HG03095 (cell line): ENCODE data around the gene ACAD10.
"Not testable (repeated sequence)": the region's sequence is repeated elsewhere in the genome, so short reads cannot be mapped to it uniquely, and the experiment has no call there.

Experiments
- ATAC-seq: cut with Tn5 transposase; IDR thresholded peaks from one replicate; pipeline ENCODE4 v1.9.1; 2021; ENCODE audit warnings: moderate library complexity; ENCODE audit not compliant: unreplicated experiment

The ACAD10 gene

GRCh38 chr12:111686574-111687105 is 787 bp downstream of the ACAD10 start:
- ATAC-seq, result no peak

- no peak for ATAC-seq
Measured at GRCh38 chr12:111687255-111687654, 1.4 kb downstream of the ACAD10 start.

GRCh38 chr12:111687952-111688351 is 2.1 kb downstream of the ACAD10 start:
- ATAC-seq, result no peak

GRCh38 chr12:111691262-111691661 is 5.4 kb downstream of the ACAD10 start:
- no peak for ATAC-seq

GRCh38 chr12:111692575-111693210 is 6.8 kb downstream of the ACAD10 start:
- no peak for ATAC-seq

GRCh38 chr12:111693818-111694217 is 8.0 kb downstream of the ACAD10 start:
- ATAC-seq, result no peak

GRCh38 chr12:111699962-111700361 is 14.1 kb downstream of the ACAD10 start:
- no peak for ATAC-seq

GRCh38 chr12:111705672-111706071 is 19.8 kb downstream of the ACAD10 start:
- ATAC-seq, result no peak

- no peak for ATAC-seq
Measured at GRCh38 chr12:111706145-111706544, 20.3 kb downstream of the ACAD10 start.

GRCh38 chr12:111715279-111715678 is 29.4 kb downstream of the ACAD10 start:
- ATAC-seq, result no peak

- not testable (repeated sequence) for ATAC-seq
Measured at GRCh38 chr12:111719316-111719715, 33.5 kb downstream of the ACAD10 start.

- no peak for ATAC-seq
Measured at GRCh38 chr12:111720457-111720856, 34.6 kb downstream of the ACAD10 start.

- not testable (repeated sequence) for ATAC-seq
Measured at GRCh38 chr12:111723646-111724360, 38.0 kb downstream of the ACAD10 start.

- no peak for ATAC-seq
Measured at GRCh38 chr12:111728795-111729194, 42.9 kb downstream of the ACAD10 start.

- ATAC-seq, result no peak
Measured at GRCh38 chr12:111730420-111730819, 44.6 kb downstream of the ACAD10 start.

GRCh38 chr12:111732786-111733185 is 46.9 kb downstream of the ACAD10 start:
- ATAC-seq, result no peak

- no peak for ATAC-seq
Measured at GRCh38 chr12:111733340-111733915, 47.6 kb downstream of the ACAD10 start.

- not testable (repeated sequence) for ATAC-seq
Measured at GRCh38 chr12:111739524-111739923, 53.7 kb downstream of the ACAD10 start.

- ATAC-seq, result no peak
Measured at GRCh38 chr12:111741235-111741812, 55.5 kb downstream of the ACAD10 start.

- no peak for ATAC-seq
Measured at GRCh38 chr12:111745211-111745610, 59.4 kb downstream of the ACAD10 start.

- ATAC-seq, result no peak
Measured at GRCh38 chr12:111747333-111747732, 61.5 kb downstream of the ACAD10 start.
